GM23338 (cell line): ENCODE measurements around the gene TMPRSS6. TPM values are rescaled to one million over a fixed set of nuclear protein-coding genes. Genes with fewer than 3 reads are reported as not detected.

Source experiments
- ATAC-seq: fragments of 200-7000 bp; cut with Tn5 transposase; 3 replicates; pipeline ENCODE4 v1.9.1; 2020
- DNase-seq: peaks from one replicate; pipeline ENCODE4 v3.0.0-alpha.2; 2015; ENCODE audit warnings: low spot score
- H2AFZ ChIP-seq: fragments of 200-600 bp; sonication (generic); 2 replicates; pipeline ENCODE4 v1.8.0; 2016; ENCODE audit warnings: antibody characterized with exemption, mild to moderate bottlenecking, moderate library complexity
- H3F3A ChIP-seq: fragments of 200-600 bp; sonication (generic); replicated peaks from 2 replicates; pipeline ENCODE4 v1.8.0; 2017; ENCODE audit warnings: antibody characterized with exemption, mixed run types, low read depth
- H3K27ac ChIP-seq: fragments of 200-600 bp; sonication (generic); 2 replicates; pipeline ENCODE4 v1.6.1; 2016; ENCODE audit warnings: low read depth
- H3K27me3 ChIP-seq: fragments of 200-600 bp; sonication (generic); 2 replicates; pipeline ENCODE4 v1.8.0; 2016; ENCODE audit warnings: mild to moderate bottlenecking, mixed run types, moderate library complexity; ENCODE audit not compliant: insufficient read depth
- H3K36me3 ChIP-seq: fragments of 200-600 bp; sonication (generic); 2 replicates; pipeline ENCODE4 v1.8.0; 2016; ENCODE audit warnings: mild to moderate bottlenecking; ENCODE audit not compliant: insufficient read depth
- H3K4me1 ChIP-seq: fragments of 200-600 bp; sonication (generic); 2 replicates; pipeline ENCODE4 v1.8.0; 2016; ENCODE audit warnings: mild to moderate bottlenecking, moderate library complexity; ENCODE audit not compliant: insufficient read depth
- H3K4me2 ChIP-seq: fragments of 200-600 bp; sonication (generic); 2 replicates; pipeline ENCODE4 v1.7.1; 2017; ENCODE audit warnings: mixed run types
- H3K4me3 ChIP-seq: fragments of 200-600 bp; sonication (generic); 2 replicates; pipeline ENCODE4 v1.6.1; 2016; ENCODE audit warnings: mixed run types
- H3K79me2 ChIP-seq: fragments of 200-600 bp; sonication (generic); replicated peaks from 2 replicates; pipeline ENCODE4 v1.8.0; 2017; ENCODE audit warnings: mild to moderate bottlenecking; ENCODE audit not compliant: insufficient read depth
- H3K9me2 ChIP-seq: fragments of 200-600 bp; sonication (generic); 2 replicates; pipeline ENCODE4 v1.8.0; 2017; ENCODE audit not compliant: insufficient read depth
- H4K20me1 ChIP-seq: fragments of 200-600 bp; sonication (generic); replicated peaks from 2 replicates; pipeline ENCODE4 v1.8.0; 2017; ENCODE audit warnings: mild to moderate bottlenecking; ENCODE audit not compliant: insufficient read depth
- H3K27ac Mint-ChIP-seq: 2 replicates; pipeline ENCODE4 v1.8.0; 2020; ENCODE audit warnings: inconsistent platforms, mild to moderate bottlenecking, moderate library complexity, mixed read lengths
- H3K27me3 Mint-ChIP-seq: 3 replicates; pipeline ENCODE4 v1.8.0; 2022; ENCODE audit warnings: low read depth, mild to moderate bottlenecking, moderate library complexity, mixed read lengths, inconsistent platforms; ENCODE audit not compliant: insufficient read depth, poor library complexity
- H3K36me3 Mint-ChIP-seq: 3 replicates; pipeline ENCODE4 v1.8.0; 2021; ENCODE audit warnings: low read depth, mild to moderate bottlenecking, inconsistent platforms, moderate library complexity, mixed read lengths
- H3K4me1 Mint-ChIP-seq: 3 replicates; pipeline ENCODE4 v1.8.0; 2020; ENCODE audit warnings: mild to moderate bottlenecking, inconsistent platforms, mixed read lengths
- H3K4me3 Mint-ChIP-seq: 3 replicates; pipeline ENCODE4 v1.8.0; 2021; ENCODE audit warnings: moderate library complexity, mild to moderate bottlenecking, inconsistent platforms, mixed read lengths
- H3K9me3 Mint-ChIP-seq: 3 replicates; pipeline ENCODE4 v1.8.0; 2020; ENCODE audit warnings: moderate library complexity, mild to moderate bottlenecking, inconsistent platforms, mixed read lengths
- CREB1 ChIP-seq: fragments of 250-450 bp; sonication (Bioruptor Pico); IDR thresholded peaks from 2 replicates; pipeline ENCODE4 v1.5.0; 2020; ENCODE audit warnings: low read depth, mild to moderate bottlenecking, moderate library complexity
- CTCF ChIP-seq, 2 experiments: fragments of 200-600 bp in 1 of 2; sonication (generic) in 1 of 2; conservative IDR thresholded peaks; 2 replicates each; pipeline versions ENCODE4 v1.5.1 to v1.6.1; 2016 to 2017; ENCODE audit warnings: antibody characterized with exemption in 2 of 2, low read depth in 2 of 2, mild to moderate bottlenecking in 2 of 2, moderate library complexity in 1 of 2
- ETS1 ChIP-seq: IDR thresholded peaks from 2 replicates; pipeline ENCODE4 v1.6.1; 2016; ENCODE audit warnings: antibody characterized with exemption
- EZH2 ChIP-seq: fragments of 200-600 bp; sonication (generic); IDR thresholded peaks from one replicate; pipeline ENCODE4 v1.8.0; 2017; ENCODE audit warnings: antibody characterized with exemption, mild to moderate bottlenecking, low read depth; ENCODE audit not compliant: unreplicated experiment
- JUNB ChIP-seq: IDR thresholded peaks from one replicate; pipeline ENCODE4 v1.6.1; 2016; ENCODE audit warnings: antibody characterized with exemption; ENCODE audit not compliant: unreplicated experiment
- NANOG ChIP-seq: IDR thresholded peaks from 2 replicates; pipeline ENCODE4 v1.6.1; 2016; ENCODE audit warnings: antibody characterized with exemption, borderline replicate concordance
- POLR2AphosphoS5 ChIP-seq: IDR thresholded peaks from 2 replicates; pipeline ENCODE4 v1.6.1; 2016; ENCODE audit warnings: antibody characterized with exemption, low read depth
- REST ChIP-seq: IDR thresholded peaks from one replicate; pipeline ENCODE4 v1.6.1; 2018; ENCODE audit warnings: antibody characterized with exemption; ENCODE audit not compliant: unreplicated experiment
- STAT1 ChIP-seq: IDR thresholded peaks from one replicate; pipeline ENCODE4 v1.6.1; 2016; ENCODE audit warnings: antibody characterized with exemption; ENCODE audit not compliant: unreplicated experiment
- ZNF114 ChIP-seq: fragments of 250-450 bp; sonication (Bioruptor Pico); IDR thresholded peaks from 2 replicates; pipeline ENCODE4 v1.5.0; 2020; ENCODE audit warnings: mild to moderate bottlenecking, moderate library complexity
- ZNF331 ChIP-seq: fragments of 250-450 bp; sonication (Bioruptor Pico); IDR thresholded peaks from 2 replicates; pipeline ENCODE4 v1.5.0; 2020; ENCODE audit warnings: low read depth, mild to moderate bottlenecking, moderate library complexity
- ZNF462 ChIP-seq: fragments of 250-450 bp; sonication (Bioruptor Pico); IDR thresholded peaks from 2 replicates; pipeline ENCODE4 v1.5.0; 2020; ENCODE audit warnings: mild to moderate bottlenecking, moderate library complexity
- polyA plus RNA-seq: library from polyadenylated mRNA; unstranded; fragments of >200 nt; fragmentation: Nextera tagmentation; extraction: Ambion mirVana; gene quantifications from 2 replicates; pipeline ENCODE4 v1.2.1, GENCODE V29; 2016
- total RNA-seq: library from RNA; depleted of rRNA; stranded (reverse); fragments of >200 nt; shearing (Covaris generic); gene quantifications from 2 replicates; pipeline ENCODE4 v1.2.3, GENCODE V29; 2014

Gene TMPRSS6
- total and polyA plus RNA-seq, 2 experiments from 2014 or later = 0.13 TPM; not detected in 1

- ATAC-seq (no peak; the same call in 2 of the 3 replicates), DNase-seq (no peak)
- H3K36me3 Mint-ChIP-seq = no peaks in the 10 kb centered on the region
- Histone ChIP-seq H3K4me1 (no peaks in the 10 kb centered on the region; the same call in 1 of the 2 replicates), H3K36me3 (no peaks in the 10 kb centered on the region), H3K4me3 (no peak overlapping the region), H4K20me1 (no peaks in the 10 kb centered on the region), H2AFZ (no peak overlapping the region), H3K4me2 (no peak overlapping the region), H3K79me2 (no peaks in the 10 kb centered on the region), H3K27me3 (no peaks in the 10 kb centered on the region), H3F3A (no peaks in the 10 kb centered on the region), H3K27ac (no peak overlapping the region), H3K9me2 (no peaks in the 10 kb centered on the region)
- peaks cover 9% of the 10 kb centered on the region for H3K4me1 Mint-ChIP-seq
- H3K4me3 Mint-ChIP-seq = no peak overlapping the region
- no peak for TF ChIP-seq ZNF462 (CRISPR knock-in tag)
- no peak for TF ChIP-seq STAT1
- TF ChIP-seq ZNF114 = no peak
- TF ChIP-seq JUNB = no peak
- TF ChIP-seq REST = no peak
- TF ChIP-seq ETS1 = no peak
- no peak for TF ChIP-seq EZH2
- TF ChIP-seq CTCF (conservative IDR thresholded peaks at IDR 0.05; ENCODE audit: low read depth in 2 of 2) = no peak
- TF ChIP-seq POLR2AphosphoS5 = no peak
- TF ChIP-seq NANOG = no peak
- no peak for TF ChIP-seq ZNF331 (CRISPR knock-in tag)
- no peak for TF ChIP-seq CREB1 (CRISPR knock-in tag)
- H3K27ac Mint-ChIP-seq = no peak overlapping the region
- H3K27me3 Mint-ChIP-seq = peaks cover 13% of the 10 kb centered on the region
- no peaks in the 10 kb centered on the region; the same call in 2 of the 3 replicates for H3K9me3 Mint-ChIP-seq
Measured at GRCh38 chr22:37091994-37092393, 17.5 kb downstream of the TMPRSS6 start.
